WTC11 (cell line): ENCODE measurements around the gene C1S. TPM values are rescaled to one million over a fixed set of nuclear protein-coding genes. Genes with fewer than 3 reads are reported as not detected.

Experiments used
- ATAC-seq: fragments of 200-7000 bp; cut with Tn5 transposase; 2 replicates; pipeline ENCODE4 v1.10.0; 2021; ENCODE audit warnings: mild to moderate bottlenecking, moderate library complexity
- CTCF ChIA-PET: fragments of 300-600 bp; sonication (Branson Sonifier 250); formaldehyde crosslinking; loops from one replicate; lab custom pipeline; 2021; ENCODE audit warnings: antibody characterized with exemption; lab: Charles Lee
- POLR2A ChIA-PET: fragments of 350-600 bp; sonication (Branson Sonifier 250); formaldehyde crosslinking; loops from one replicate; lab custom pipeline; 2021; ENCODE audit warnings: antibody characterized with exemption; lab: Charles Lee
- DNase-seq: peaks from one replicate; pipeline ENCODE4 v3.0.0; 2021; ENCODE audit warnings: low spot score
- H3K27ac Mint-ChIP-seq: 2 replicates; pipeline ENCODE4 v1.8.0; 2021; ENCODE audit warnings: mixed read lengths
- H3K27me3 Mint-ChIP-seq: 2 replicates; pipeline ENCODE4 v1.8.0; 2021; ENCODE audit warnings: low read depth, mild to moderate bottlenecking, moderate library complexity, mixed read lengths
- H3K36me3 Mint-ChIP-seq: 2 replicates; pipeline ENCODE4 v1.8.0; 2021; ENCODE audit warnings: mixed read lengths
- H3K4me1 Mint-ChIP-seq: 2 replicates; pipeline ENCODE4 v1.8.0; 2022; ENCODE audit warnings: mixed read lengths
- H3K4me3 Mint-ChIP-seq: 2 replicates; pipeline ENCODE4 v1.8.0; 2021; ENCODE audit warnings: mild to moderate bottlenecking, moderate library complexity, mixed read lengths
- H3K9me3 Mint-ChIP-seq: 2 replicates; pipeline ENCODE4 v1.8.0; 2021; ENCODE audit warnings: mixed read lengths
- ESRRA ChIP-seq: sonication (generic); formaldehyde crosslinking; IDR thresholded peaks from 2 replicates; pipeline ENCODE4 v1.8.1; 2022; ENCODE audit warnings: mild to moderate bottlenecking, missing genetic modification reagents, borderline replicate concordance
- FOXJ3 ChIP-seq: sonication (generic); formaldehyde crosslinking; IDR thresholded peaks from 2 replicates; pipeline ENCODE4 v1.9.0; 2021; ENCODE audit warnings: missing genetic modification reagents, mild to moderate bottlenecking, borderline replicate concordance
- KAT7 ChIP-seq: sonication (generic); formaldehyde crosslinking; IDR thresholded peaks from 2 replicates; pipeline ENCODE4 v1.8.1; 2023; ENCODE audit warnings: missing genetic modification reagents, mild to moderate bottlenecking, borderline replicate concordance
- MXD4 ChIP-seq: fragments of 250-450 bp; sonication (Bioruptor Pico); IDR thresholded peaks from 2 replicates; pipeline ENCODE4 v1.8.0; 2021; ENCODE audit warnings: mild to moderate bottlenecking, moderate library complexity, borderline replicate concordance
- NFATC4 ChIP-seq: fragments of 250-450 bp; sonication (Bioruptor Pico); IDR thresholded peaks from 2 replicates; pipeline ENCODE4 v1.9.0; 2021; ENCODE audit warnings: mild to moderate bottlenecking
- SMAD3 ChIP-seq: sonication (generic); formaldehyde crosslinking; IDR thresholded peaks from 2 replicates; pipeline ENCODE4 v1.8.0; 2022; ENCODE audit warnings: missing genetic modification reagents, mild to moderate bottlenecking, borderline replicate concordance
- SOX15 ChIP-seq: fragments of 250-450 bp; sonication (Bioruptor Pico); IDR thresholded peaks from 2 replicates; pipeline ENCODE4 v1.9.0; 2021; ENCODE audit warnings: mild to moderate bottlenecking
- TCF7 ChIP-seq: sonication (generic); formaldehyde crosslinking; IDR thresholded peaks from 2 replicates; pipeline ENCODE4 v1.8.0; 2022; ENCODE audit warnings: mild to moderate bottlenecking, low read depth, missing genetic modification reagents, moderate library complexity
- TEAD1 ChIP-seq: sonication (generic); formaldehyde crosslinking; IDR thresholded peaks from 2 replicates; pipeline ENCODE4 v1.8.0; 2022; ENCODE audit warnings: mild to moderate bottlenecking, missing genetic modification reagents
- TP53 ChIP-seq: sonication (generic); formaldehyde crosslinking; IDR thresholded peaks from 2 replicates; pipeline ENCODE4 v1.8.1; 2023; ENCODE audit warnings: mild to moderate bottlenecking, missing genetic modification reagents
- total RNA-seq: library from RNA; stranded (reverse); gene quantifications from 3 replicates; pipeline ENCODE4 v1.2.3, GENCODE V29; 2021
- TF ChIP-seq, protein P1 (sequence below): sonication (generic); formaldehyde crosslinking; IDR thresholded peaks from 2 replicates; pipeline ENCODE4 v1.8.1; 2022; ENCODE audit warnings: low read depth, mild to moderate bottlenecking, moderate library complexity, missing genetic modification reagents, borderline replicate concordance
- TF ChIP-seq, protein P2 (sequence below): sonication (generic); formaldehyde crosslinking; IDR thresholded peaks from 2 replicates; pipeline ENCODE4 v1.8.0; 2022; ENCODE audit warnings: mild to moderate bottlenecking, missing genetic modification reagents
- TF ChIP-seq, protein P3 (sequence below): sonication (generic); formaldehyde crosslinking; IDR thresholded peaks from 2 replicates; pipeline ENCODE4 v1.8.1; 2022; ENCODE audit warnings: missing genetic modification reagents, borderline replicate concordance
- TF ChIP-seq, protein P4 (sequence below): fragments of 250-450 bp; sonication (Bioruptor Pico); IDR thresholded peaks from 2 replicates; pipeline ENCODE4 v1.9.0; 2021; ENCODE audit warnings: moderate library complexity, mild to moderate bottlenecking, inconsistent platforms, borderline replicate concordance
- TF ChIP-seq, protein P5 (sequence below): sonication (generic); formaldehyde crosslinking; IDR thresholded peaks from 2 replicates; pipeline ENCODE4 v1.8.1; 2022; ENCODE audit warnings: mild to moderate bottlenecking, missing genetic modification reagents, moderate library complexity, borderline replicate concordance
- TF ChIP-seq, protein P6 (sequence below): sonication (generic); formaldehyde crosslinking; IDR thresholded peaks from 2 replicates; pipeline ENCODE4 v1.8.0; 2022; ENCODE audit warnings: mild to moderate bottlenecking, missing genetic modification reagents
- TF ChIP-seq, protein P7 (sequence below): sonication (generic); formaldehyde crosslinking; conservative IDR thresholded peaks from 2 replicates; pipeline ENCODE4 v1.8.1; 2022; ENCODE audit warnings: mild to moderate bottlenecking, missing genetic modification reagents
- TF ChIP-seq, protein P8 (sequence below): fragments of 250-450 bp; sonication (Bioruptor Pico); conservative IDR thresholded peaks from 2 replicates; pipeline ENCODE4 v1.9.0; 2021; ENCODE audit warnings: mild to moderate bottlenecking
- TF ChIP-seq, protein P9 (sequence below): sonication (generic); formaldehyde crosslinking; IDR thresholded peaks from 2 replicates; pipeline ENCODE4 v1.8.0; 2022; ENCODE audit warnings: mild to moderate bottlenecking, missing genetic modification reagents

C1S gene
- total RNA-seq, 1 experiment from 2014 or later, result 7.6 TPM

DNA sequence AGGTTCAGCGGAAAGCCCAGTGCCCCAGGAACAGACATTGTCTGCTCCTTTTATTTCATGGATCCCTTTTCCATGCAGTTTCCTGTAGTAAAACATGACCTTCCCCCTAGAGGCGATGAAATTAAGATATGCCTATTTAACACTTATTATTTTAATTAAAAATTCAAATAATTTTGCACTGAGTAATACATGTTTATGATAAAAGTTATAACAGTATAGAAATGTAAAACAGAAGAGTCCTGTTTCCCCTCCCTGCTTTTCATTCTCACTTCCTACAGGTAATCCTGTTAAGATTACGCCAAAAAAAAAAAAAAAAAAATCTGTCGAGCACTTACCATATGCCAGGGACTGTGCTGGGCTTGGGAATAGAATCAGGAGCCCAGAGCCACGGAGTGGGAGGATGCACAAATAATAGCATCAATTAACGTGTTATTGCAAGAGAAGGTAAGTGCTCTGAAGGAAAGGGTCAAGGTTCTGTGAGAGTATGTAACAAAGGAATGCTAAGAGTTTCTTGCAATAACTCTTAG is 41.4 kb upstream of the C1S start (continued):
- no peak for TF ChIP-seq SOX15
- TF ChIP-seq, protein P1, sequence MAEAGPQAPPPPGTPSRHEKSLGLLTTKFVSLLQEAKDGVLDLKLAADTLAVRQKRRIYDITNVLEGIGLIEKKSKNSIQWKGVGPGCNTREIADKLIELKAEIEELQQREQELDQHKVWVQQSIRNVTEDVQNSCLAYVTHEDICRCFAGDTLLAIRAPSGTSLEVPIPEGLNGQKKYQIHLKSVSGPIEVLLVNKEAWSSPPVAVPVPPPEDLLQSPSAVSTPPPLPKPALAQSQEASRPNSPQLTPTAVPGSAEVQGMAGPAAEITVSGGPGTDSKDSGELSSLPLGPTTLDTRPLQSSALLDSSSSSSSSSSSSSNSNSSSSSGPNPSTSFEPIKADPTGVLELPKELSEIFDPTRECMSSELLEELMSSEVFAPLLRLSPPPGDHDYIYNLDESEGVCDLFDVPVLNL (CRISPR knock-in tag), result no peak

DNA sequence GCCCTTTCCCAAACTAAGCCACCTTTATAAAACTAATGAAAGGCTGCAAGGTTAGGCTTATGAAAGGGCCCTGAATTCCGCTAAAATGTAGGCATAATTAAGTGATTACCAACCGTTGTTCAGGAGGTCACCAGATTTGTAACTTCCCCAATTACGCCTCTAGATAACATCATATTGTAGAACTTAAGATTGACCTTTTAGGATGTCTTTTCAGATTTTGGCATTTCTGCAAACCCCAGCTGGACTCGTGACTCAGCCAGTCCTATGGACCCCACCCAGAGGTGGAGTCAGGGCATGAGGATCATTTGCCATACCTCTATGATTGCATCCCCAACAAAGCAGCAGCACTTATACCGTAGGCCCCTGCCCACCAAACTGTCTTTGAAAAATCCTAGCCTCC is 38.6 kb upstream of the C1S start:
- Mint-ChIP-seq H3K27me3 (no peaks in the 10 kb centered on the region), H3K36me3 (no peaks in the 10 kb centered on the region), H3K9me3 (no peaks in the 10 kb centered on the region), H3K27ac (no peak overlapping the region), H3K4me1 (peaks cover 18% of the 10 kb centered on the region), H3K4me3 (no peak overlapping the region)
- ATAC-seq, result no peak
- ChIA-PET POLR2A (no interaction called here), CTCF (interaction anchor here (0.6 to 0.7 kb wide), 2 partner anchors 44 to 520 kb away, joined by 3 read pairs; no protein-coding TSS in a partner anchor)
- no peak for DNase-seq
- TF ChIP-seq, protein P2, sequence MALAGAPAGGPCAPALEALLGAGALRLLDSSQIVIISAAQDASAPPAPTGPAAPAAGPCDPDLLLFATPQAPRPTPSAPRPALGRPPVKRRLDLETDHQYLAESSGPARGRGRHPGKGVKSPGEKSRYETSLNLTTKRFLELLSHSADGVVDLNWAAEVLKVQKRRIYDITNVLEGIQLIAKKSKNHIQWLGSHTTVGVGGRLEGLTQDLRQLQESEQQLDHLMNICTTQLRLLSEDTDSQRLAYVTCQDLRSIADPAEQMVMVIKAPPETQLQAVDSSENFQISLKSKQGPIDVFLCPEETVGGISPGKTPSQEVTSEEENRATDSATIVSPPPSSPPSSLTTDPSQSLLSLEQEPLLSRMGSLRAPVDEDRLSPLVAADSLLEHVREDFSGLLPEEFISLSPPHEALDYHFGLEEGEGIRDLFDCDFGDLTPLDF, result no peak
- TF ChIP-seq, protein P3, sequence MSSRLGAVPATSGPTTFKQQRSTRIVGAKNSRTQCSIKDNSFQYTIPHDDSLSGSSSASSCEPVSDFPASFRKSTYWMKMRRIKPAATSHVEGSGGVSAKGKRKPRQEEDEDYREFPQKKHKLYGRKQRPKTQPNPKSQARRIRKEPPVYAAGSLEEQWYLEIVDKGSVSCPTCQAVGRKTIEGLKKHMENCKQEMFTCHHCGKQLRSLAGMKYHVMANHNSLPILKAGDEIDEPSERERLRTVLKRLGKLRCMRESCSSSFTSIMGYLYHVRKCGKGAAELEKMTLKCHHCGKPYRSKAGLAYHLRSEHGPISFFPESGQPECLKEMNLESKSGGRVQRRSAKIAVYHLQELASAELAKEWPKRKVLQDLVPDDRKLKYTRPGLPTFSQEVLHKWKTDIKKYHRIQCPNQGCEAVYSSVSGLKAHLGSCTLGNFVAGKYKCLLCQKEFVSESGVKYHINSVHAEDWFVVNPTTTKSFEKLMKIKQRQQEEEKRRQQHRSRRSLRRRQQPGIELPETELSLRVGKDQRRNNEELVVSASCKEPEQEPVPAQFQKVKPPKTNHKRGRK (CRISPR knock-in tag), result no peak
- TF ChIP-seq TCF7 (CRISPR knock-in tag), result no peak
- TF ChIP-seq TP53 (CRISPR knock-in tag), result no peak
- no peak for TF ChIP-seq NFATC4 (CRISPR knock-in tag)
- TF ChIP-seq, protein P4, sequence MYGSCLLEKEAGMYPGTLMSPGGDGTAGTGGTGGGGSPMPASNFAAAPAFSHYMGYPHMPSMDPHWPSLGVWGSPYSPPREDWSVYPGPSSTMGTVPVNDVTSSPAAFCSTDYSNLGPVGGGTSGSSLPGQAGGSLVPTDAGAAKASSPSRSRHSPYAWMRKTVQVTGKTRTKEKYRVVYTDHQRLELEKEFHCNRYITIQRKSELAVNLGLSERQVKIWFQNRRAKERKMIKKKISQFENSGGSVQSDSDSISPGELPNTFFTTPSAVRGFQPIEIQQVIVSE (CRISPR knock-in tag), result no peak
- TF ChIP-seq, protein P5, sequence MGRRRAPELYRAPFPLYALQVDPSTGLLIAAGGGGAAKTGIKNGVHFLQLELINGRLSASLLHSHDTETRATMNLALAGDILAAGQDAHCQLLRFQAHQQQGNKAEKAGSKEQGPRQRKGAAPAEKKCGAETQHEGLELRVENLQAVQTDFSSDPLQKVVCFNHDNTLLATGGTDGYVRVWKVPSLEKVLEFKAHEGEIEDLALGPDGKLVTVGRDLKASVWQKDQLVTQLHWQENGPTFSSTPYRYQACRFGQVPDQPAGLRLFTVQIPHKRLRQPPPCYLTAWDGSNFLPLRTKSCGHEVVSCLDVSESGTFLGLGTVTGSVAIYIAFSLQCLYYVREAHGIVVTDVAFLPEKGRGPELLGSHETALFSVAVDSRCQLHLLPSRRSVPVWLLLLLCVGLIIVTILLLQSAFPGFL (CRISPR knock-in tag), result no peak
- TF ChIP-seq FOXJ3 (CRISPR knock-in tag), result no peak
- TF ChIP-seq, protein P6, sequence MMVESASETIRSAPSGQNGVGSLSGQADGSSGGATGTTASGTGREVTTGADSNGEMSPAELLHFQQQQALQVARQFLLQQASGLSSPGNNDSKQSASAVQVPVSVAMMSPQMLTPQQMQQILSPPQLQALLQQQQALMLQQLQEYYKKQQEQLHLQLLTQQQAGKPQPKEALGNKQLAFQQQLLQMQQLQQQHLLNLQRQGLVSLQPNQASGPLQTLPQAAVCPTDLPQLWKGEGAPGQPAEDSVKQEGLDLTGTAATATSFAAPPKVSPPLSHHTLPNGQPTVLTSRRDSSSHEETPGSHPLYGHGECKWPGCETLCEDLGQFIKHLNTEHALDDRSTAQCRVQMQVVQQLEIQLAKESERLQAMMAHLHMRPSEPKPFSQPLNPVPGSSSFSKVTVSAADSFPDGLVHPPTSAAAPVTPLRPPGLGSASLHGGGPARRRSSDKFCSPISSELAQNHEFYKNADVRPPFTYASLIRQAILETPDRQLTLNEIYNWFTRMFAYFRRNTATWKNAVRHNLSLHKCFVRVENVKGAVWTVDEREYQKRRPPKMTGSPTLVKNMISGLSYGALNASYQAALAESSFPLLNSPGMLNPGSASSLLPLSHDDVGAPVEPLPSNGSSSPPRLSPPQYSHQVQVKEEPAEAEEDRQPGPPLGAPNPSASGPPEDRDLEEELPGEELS (CRISPR knock-in tag), result no peak
- TF ChIP-seq SMAD3, result no peak
- TF ChIP-seq KAT7, result no peak
- TF ChIP-seq MXD4 (CRISPR knock-in tag), result no peak
- no peak for TF ChIP-seq TEAD1 (CRISPR knock-in tag)

DNA sequence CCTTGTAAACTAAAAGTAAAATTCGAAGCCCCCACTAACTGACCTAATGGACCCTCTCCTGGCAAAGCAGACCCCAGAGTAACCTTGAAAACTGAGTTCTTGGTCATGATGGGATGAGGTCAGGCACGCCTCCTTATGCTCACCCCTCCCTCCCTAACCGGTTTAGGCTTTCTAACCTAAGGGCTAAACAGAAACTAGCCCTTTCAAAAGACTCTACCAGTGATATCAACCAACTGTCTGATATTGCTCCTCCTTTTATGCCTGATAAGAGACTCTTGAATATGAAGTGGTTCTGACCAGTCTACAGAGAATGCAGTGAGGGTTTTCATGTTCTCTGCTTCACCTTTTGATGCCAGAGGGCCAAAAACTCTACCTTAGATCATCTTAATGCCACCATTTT is 37.4 kb upstream of the C1S start:
- H3K9me3 Mint-ChIP-seq, result no peaks in the 10 kb centered on the region
- peaks cover 9% of the 10 kb centered on the region for H3K4me1 Mint-ChIP-seq
- ChIA-PET POLR2A (no interaction called here), CTCF (no interaction called here)
- no peak overlapping the region for H3K27ac Mint-ChIP-seq
- H3K27me3 Mint-ChIP-seq, result no peaks in the 10 kb centered on the region
- H3K4me3 Mint-ChIP-seq, result no peak overlapping the region
- no peaks in the 10 kb centered on the region for H3K36me3 Mint-ChIP-seq
- DNase-seq (no peak), ATAC-seq (no peak)
- TF ChIP-seq, protein P7, sequence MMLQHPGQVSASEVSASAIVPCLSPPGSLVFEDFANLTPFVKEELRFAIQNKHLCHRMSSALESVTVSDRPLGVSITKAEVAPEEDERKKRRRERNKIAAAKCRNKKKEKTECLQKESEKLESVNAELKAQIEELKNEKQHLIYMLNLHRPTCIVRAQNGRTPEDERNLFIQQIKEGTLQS (CRISPR knock-in tag), result no peak
- TF ChIP-seq, protein P6 (CRISPR knock-in tag), result no peak
- TF ChIP-seq ESRRA (CRISPR knock-in tag), result no peak
- TF ChIP-seq, protein P8, sequence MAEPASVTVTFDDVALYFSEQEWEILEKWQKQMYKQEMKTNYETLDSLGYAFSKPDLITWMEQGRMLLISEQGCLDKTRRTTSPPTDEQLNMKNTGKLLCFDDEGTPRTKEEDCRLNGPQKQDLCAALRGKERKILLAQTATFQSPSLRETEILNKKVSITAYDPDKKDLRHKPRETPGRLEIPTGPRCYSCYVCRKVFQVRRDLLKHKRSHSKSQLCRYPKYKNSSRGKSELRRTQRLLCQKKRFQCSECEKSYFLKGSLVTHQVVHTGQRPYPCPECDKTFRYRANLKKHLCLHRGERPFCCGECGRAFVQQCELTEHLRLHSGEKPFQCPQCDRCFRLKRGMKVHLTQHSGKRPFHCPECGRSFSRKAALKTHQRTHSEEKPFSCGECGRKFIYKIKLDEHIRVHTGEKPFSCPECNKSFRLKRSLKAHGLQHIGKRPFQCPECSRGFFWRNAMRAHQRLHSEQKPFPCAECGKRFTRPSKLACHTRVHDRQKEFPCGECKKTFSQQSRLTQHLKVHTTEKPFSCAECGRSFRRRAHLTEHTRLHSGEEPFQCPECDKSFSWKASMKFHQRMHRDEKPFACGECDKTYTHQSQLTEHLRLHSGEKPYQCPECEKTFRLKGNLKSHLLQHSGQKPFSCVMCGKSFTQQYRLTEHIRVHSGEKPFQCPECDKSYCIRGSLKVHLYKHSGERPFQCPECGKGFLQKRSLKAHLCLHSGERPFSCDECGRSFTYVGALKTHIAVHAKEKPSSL (CRISPR knock-in tag), result no peak
- TF ChIP-seq, protein P9, sequence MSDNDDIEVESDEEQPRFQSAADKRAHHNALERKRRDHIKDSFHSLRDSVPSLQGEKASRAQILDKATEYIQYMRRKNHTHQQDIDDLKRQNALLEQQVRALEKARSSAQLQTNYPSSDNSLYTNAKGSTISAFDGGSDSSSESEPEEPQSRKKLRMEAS, result no peak
